GM23248 (cell line): ENCODE measurements around the gene SLC1A7.

ENCODE experiments used
- EZH2 ChIP-seq: fragments of 200-600 bp; sonication (generic); IDR thresholded peaks from 2 replicates; pipeline ENCODE4 v1.6.1; 2018; ENCODE audit warnings: antibody characterized with exemption, mild to moderate bottlenecking; ENCODE audit not compliant: insufficient read depth, poor library complexity, severe bottlenecking
- EZH2phosphoT487 ChIP-seq: fragments of 200-600 bp; sonication (generic); IDR thresholded peaks from 2 replicates; pipeline ENCODE4 v1.6.1; 2018; ENCODE audit warnings: antibody characterized with exemption, moderate library complexity, mild to moderate bottlenecking, low read depth; ENCODE audit not compliant: insufficient read depth

DNA sequence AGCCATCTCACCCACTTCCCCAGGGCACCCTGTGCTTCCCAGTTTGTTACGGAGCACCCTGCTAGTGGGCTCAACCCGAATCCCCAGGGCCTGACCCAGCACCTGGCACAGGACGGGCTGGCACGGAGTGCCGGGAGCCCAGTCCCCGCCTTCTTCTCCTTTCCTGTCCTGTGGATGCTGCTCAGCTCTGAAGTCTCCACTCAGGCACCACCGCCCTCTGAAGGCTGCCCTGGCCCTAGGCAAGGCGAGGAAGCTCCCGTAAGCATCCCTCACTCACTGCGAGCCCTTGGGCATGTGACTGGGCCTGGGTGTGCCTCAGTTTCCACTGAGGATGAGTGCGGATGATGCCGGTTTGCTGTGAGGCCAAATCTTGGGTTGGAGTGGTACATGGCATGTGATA, 21.8 kb downstream of the SLC1A7 start:
- no peak for TF ChIP-seq EZH2phosphoT487
- TF ChIP-seq EZH2: no peak
